VCaP (cell line): Measurements from ENCODE around the gene IER5L.

Experiments
- H3K27ac ChIP-seq: fragments of 450-650 bp; 2 replicates; pipeline ENCODE4 v1.5.1; 2017
- TF ChIP-seq, protein P1 (sequence below): fragments of 450-650 bp; conservative IDR thresholded peaks from 2 replicates; pipeline ENCODE4 v1.5.1; 2017; ENCODE audit warnings: mild to moderate bottlenecking, moderate library complexity

The IER5L gene

DNA sequence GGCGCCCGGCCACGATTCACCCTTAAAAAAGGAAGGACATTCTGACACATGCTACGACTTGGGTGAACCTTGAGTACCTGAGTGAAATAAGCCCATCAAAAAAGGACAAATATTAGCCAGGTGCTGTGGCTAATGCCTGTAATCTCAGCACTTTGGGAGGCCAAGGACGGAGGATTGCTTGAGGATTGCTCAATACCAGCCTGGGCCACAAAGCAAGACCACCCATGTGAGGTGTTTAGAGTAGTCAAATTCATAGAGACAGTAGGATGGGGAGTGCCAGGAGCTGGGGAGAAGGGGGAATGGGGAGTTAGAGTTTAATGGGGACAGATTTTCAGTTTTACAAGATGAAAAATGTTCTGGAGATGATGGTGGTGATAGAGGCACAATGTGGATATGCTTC is 32.1 kb upstream of the IER5L start:
- H3K27ac ChIP-seq: no peak overlapping the region
- TF ChIP-seq, protein P1, sequence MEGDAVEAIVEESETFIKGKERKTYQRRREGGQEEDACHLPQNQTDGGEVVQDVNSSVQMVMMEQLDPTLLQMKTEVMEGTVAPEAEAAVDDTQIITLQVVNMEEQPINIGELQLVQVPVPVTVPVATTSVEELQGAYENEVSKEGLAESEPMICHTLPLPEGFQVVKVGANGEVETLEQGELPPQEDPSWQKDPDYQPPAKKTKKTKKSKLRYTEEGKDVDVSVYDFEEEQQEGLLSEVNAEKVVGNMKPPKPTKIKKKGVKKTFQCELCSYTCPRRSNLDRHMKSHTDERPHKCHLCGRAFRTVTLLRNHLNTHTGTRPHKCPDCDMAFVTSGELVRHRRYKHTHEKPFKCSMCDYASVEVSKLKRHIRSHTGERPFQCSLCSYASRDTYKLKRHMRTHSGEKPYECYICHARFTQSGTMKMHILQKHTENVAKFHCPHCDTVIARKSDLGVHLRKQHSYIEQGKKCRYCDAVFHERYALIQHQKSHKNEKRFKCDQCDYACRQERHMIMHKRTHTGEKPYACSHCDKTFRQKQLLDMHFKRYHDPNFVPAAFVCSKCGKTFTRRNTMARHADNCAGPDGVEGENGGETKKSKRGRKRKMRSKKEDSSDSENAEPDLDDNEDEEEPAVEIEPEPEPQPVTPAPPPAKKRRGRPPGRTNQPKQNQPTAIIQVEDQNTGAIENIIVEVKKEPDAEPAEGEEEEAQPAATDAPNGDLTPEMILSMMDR: no peak

DNA sequence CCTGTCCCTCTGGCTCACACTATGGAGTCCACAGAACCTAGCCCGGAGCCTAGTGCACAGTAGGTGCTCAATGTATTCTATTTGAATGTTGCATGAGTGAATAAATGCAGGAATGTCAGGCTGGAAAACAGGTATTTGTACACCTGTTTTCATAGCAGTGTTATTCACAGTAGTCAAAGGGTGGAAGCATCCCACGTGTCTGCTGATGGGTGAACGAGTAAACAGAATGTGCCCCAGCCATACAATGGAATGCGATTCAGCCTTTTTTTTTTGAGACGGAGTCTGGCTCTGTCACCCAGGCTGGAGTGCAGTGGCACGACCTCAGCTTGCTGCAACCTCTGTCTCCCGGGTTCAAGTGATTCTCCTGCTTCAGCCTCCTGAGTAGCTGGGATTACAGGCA is 31.5 kb upstream of the IER5L start:
- no peak overlapping the region for H3K27ac ChIP-seq
- TF ChIP-seq, protein P1: no peak

DNA sequence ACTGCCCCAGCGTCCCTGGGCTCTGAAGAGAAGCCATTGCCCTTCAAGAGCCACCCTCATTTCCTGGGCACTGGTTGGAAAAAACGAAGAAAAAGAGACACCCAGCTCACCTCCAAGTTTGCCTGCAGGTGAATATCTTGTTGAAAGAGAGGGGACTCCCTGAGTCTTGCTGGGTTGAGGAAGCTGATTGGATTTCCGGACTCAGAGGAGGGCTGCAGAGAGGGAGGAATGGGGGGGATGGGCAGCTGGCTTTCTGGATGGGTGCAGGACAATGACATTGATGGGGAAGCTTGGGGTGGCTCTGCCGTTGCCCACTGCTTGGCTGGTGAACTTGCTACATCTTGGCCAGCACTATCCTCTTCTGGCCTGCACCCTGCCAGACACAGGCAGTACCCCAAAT is 31.0 kb upstream of the IER5L start:
- no peak overlapping the region for H3K27ac ChIP-seq
- TF ChIP-seq, protein P1: no peak

DNA sequence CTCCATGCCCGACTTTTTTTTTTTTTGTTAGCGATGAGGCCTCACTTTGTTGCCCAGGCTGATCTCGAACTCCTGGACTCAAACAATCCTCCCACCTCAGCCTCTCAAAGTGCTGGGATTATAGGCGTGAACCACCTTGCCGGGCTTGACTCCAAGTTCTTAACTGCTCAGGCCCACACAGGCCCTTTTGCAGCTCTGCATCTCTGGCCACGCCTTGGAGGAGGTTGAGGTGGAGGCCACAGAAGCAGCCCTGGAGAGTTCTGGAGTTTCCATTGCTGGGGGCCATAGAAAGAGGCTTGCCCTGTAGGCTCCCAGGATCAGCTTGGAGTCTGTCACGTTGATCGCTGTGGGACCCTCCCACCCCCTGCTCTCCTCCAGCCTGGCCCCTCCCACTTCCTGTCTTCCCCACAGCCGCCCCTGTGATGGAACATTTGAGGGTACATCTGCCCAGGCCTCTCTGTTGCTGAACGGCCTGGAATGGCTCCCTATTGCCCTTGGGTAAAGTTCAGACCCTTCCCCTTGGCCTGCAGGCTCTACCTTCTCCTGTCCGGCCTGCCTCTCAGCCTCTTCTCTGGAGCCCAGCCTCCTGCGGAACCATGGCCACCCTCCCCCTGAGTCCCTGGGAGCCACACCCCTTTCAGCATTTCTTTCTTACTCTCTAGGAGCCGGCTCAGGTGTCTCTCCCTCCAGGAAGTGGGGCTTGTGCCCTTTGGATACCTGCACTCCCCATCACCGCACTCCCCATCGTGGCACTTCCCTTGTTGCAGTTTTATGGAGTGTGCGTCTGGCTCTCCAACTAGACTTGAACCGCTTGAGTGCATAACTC is 30.4 kb upstream of the IER5L start:
- no peak overlapping the region for H3K27ac ChIP-seq
- TF ChIP-seq, protein P1: no peak

DNA sequence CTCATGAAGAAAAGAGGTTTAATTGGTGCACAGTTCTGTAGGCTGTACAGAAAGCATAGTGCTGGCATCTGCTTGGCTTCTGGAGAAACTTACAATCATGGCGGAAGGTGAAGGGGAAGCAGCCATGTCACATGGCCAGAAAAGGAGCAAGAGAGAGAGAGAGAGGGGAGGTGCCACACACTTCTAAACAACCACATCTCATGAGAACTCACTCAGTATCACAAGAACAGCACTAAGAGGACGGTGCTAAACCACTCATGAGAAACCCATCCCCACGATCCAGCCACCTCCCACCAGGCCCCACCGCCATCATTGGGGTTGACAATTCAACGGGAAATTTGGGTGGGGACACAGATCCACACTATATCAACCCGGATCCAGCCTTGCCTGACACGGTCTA is 28.8 kb upstream of the IER5L start:
- TF ChIP-seq, protein P1: no peak
- H3K27ac ChIP-seq: no peak overlapping the region

DNA sequence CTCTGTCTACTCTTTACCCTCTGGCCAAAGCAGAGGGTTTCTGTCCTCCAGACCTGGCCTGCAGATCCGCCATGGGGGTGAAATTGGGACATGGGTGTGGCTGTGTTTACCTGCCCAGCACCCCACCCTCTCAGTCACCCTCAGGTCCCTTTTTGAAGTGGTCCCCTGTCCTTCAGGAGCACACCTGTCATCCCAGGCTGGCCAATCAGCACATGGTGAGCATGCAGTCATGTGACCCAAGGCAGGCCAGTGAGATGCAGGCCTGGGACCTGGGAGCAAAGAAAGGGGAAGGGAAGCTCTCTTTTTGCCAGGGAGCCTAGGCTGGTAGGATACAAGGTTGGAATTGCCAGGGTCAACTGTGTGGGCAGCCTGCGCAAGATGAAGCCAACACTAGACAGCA is 28.3 kb upstream of the IER5L start:
- TF ChIP-seq, protein P1: no peak
- H3K27ac ChIP-seq: no peak overlapping the region

DNA sequence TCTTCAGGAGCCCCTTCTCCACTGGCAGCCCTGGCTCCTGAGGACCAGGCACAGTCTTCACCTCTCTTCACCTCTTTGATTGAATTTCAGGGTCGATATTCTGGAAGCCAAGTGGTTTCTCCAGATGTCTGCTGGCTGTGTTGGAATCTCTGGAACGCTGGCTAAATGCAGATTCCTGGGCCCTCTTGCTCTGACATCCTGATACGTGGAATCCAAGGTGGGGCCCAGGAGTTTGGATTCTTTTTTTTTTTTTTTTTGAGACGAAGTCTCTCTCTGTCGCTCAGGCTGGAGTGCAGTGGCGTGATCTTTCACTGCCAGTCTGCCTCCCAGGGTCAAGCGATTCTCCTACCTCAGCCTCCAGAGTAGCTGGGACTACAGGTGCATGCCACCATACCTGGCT is 26.8 kb upstream of the IER5L start:
- TF ChIP-seq, protein P1: no peak
- H3K27ac ChIP-seq: no peak overlapping the region
